WTC11 (cell line): ENCODE measurements around the gene TMEM238. TPM values are rescaled to one million over a fixed set of nuclear protein-coding genes. Genes with fewer than 3 reads are reported as not detected.

Experiments used
- ATAC-seq: fragments of 200-7000 bp; cut with Tn5 transposase; 2 replicates; pipeline ENCODE4 v1.10.0; 2021; ENCODE audit warnings: mild to moderate bottlenecking, moderate library complexity
- CTCF ChIA-PET: fragments of 300-600 bp; sonication (Branson Sonifier 250); formaldehyde crosslinking; loops from one replicate; lab custom pipeline; 2021; ENCODE audit warnings: antibody characterized with exemption; lab: Charles Lee
- POLR2A ChIA-PET: fragments of 350-600 bp; sonication (Branson Sonifier 250); formaldehyde crosslinking; loops from one replicate; lab custom pipeline; 2021; ENCODE audit warnings: antibody characterized with exemption; lab: Charles Lee
- DNase-seq: peaks from one replicate; pipeline ENCODE4 v3.0.0; 2021; ENCODE audit warnings: low spot score
- H3K27ac Mint-ChIP-seq: 2 replicates; pipeline ENCODE4 v1.8.0; 2021; ENCODE audit warnings: mixed read lengths
- H3K27me3 Mint-ChIP-seq: 2 replicates; pipeline ENCODE4 v1.8.0; 2021; ENCODE audit warnings: low read depth, mild to moderate bottlenecking, moderate library complexity, mixed read lengths
- H3K36me3 Mint-ChIP-seq: 2 replicates; pipeline ENCODE4 v1.8.0; 2021; ENCODE audit warnings: mixed read lengths
- H3K4me1 Mint-ChIP-seq: 2 replicates; pipeline ENCODE4 v1.8.0; 2022; ENCODE audit warnings: mixed read lengths
- H3K4me3 Mint-ChIP-seq: 2 replicates; pipeline ENCODE4 v1.8.0; 2021; ENCODE audit warnings: mild to moderate bottlenecking, moderate library complexity, mixed read lengths
- H3K9me3 Mint-ChIP-seq: 2 replicates; pipeline ENCODE4 v1.8.0; 2021; ENCODE audit warnings: mixed read lengths
- ATF3 ChIP-seq: sonication (generic); formaldehyde crosslinking; conservative IDR thresholded peaks from 2 replicates; pipeline ENCODE4 v1.8.1; 2022; ENCODE audit warnings: mild to moderate bottlenecking, missing genetic modification reagents
- CDX4 ChIP-seq: fragments of 250-450 bp; sonication (Bioruptor Pico); IDR thresholded peaks from 2 replicates; pipeline ENCODE4 v1.9.0; 2021; ENCODE audit warnings: moderate library complexity, mild to moderate bottlenecking, inconsistent platforms, borderline replicate concordance
- E2F4 ChIP-seq: sonication (generic); formaldehyde crosslinking; IDR thresholded peaks from 2 replicates; pipeline ENCODE4 v1.8.1; 2022; ENCODE audit warnings: low read depth, mild to moderate bottlenecking, moderate library complexity, missing genetic modification reagents, borderline replicate concordance
- E2F5 ChIP-seq: sonication (generic); formaldehyde crosslinking; IDR thresholded peaks from 2 replicates; pipeline ENCODE4 v1.8.1; 2022; ENCODE audit warnings: mild to moderate bottlenecking, moderate library complexity, missing genetic modification reagents
- ETV6 ChIP-seq: sonication (generic); formaldehyde crosslinking; IDR thresholded peaks from 2 replicates; pipeline ENCODE4 v1.8.1; 2022; ENCODE audit warnings: mild to moderate bottlenecking, missing genetic modification reagents
- FOXK1 ChIP-seq: sonication (generic); formaldehyde crosslinking; IDR thresholded peaks from 2 replicates; pipeline ENCODE4 v1.8.0; 2022; ENCODE audit warnings: mild to moderate bottlenecking, moderate library complexity, missing genetic modification reagents
- FOXP4 ChIP-seq: sonication (generic); formaldehyde crosslinking; IDR thresholded peaks from 2 replicates; pipeline ENCODE4 v1.8.0; 2022; ENCODE audit warnings: mild to moderate bottlenecking, missing genetic modification reagents
- MAX ChIP-seq: sonication (generic); formaldehyde crosslinking; IDR thresholded peaks from 2 replicates; pipeline ENCODE4 v1.8.0; 2022; ENCODE audit warnings: mild to moderate bottlenecking, missing genetic modification reagents
- MXD4 ChIP-seq: fragments of 250-450 bp; sonication (Bioruptor Pico); IDR thresholded peaks from 2 replicates; pipeline ENCODE4 v1.8.0; 2021; ENCODE audit warnings: mild to moderate bottlenecking, moderate library complexity, borderline replicate concordance
- PRDM15 ChIP-seq: sonication (generic); formaldehyde crosslinking; IDR thresholded peaks from 2 replicates; pipeline ENCODE4 v1.8.0; 2022; ENCODE audit warnings: missing genetic modification reagents
- SP1 ChIP-seq: sonication (generic); formaldehyde crosslinking; conservative IDR thresholded peaks from 2 replicates; pipeline ENCODE4 v1.8.1; 2022; ENCODE audit warnings: missing genetic modification reagents
- ZNF121 ChIP-seq: sonication (generic); formaldehyde crosslinking; IDR thresholded peaks from 2 replicates; pipeline ENCODE4 v1.8.0; 2023; ENCODE audit warnings: missing genetic modification reagents
- ZNF317 ChIP-seq: sonication (generic); formaldehyde crosslinking; IDR thresholded peaks from 2 replicates; pipeline ENCODE4 v1.8.1; 2023; ENCODE audit warnings: low read depth, mild to moderate bottlenecking, moderate library complexity, missing genetic modification reagents, borderline replicate concordance
- ZNF396 ChIP-seq: fragments of 250-450 bp; sonication (Bioruptor Pico); IDR thresholded peaks from 2 replicates; pipeline ENCODE4 v1.8.0; 2021; ENCODE audit warnings: mild to moderate bottlenecking, moderate library complexity, borderline replicate concordance
- total RNA-seq: library from RNA; stranded (reverse); gene quantifications from 3 replicates; pipeline ENCODE4 v1.2.3, GENCODE V29; 2021

The TMEM238 gene
- total RNA-seq, 1 experiment from 2014 or later, result 8.3 TPM

GRCh38 chr19:55377356-55378131 lies 6.5 kb downstream of the TMEM238 start:
- Mint-ChIP-seq H3K27ac (no peak overlapping the region), H3K27me3 (peaks cover 59% of the 10 kb centered on the region), H3K36me3 (no peaks in the 10 kb centered on the region), H3K9me3 (no peaks in the 10 kb centered on the region), H3K4me3 (peak overlapping the region; percentile 62), H3K4me1 (peaks cover 41% of the 10 kb centered on the region)
- ATAC-seq (peak; percentile 29), DNase-seq (peak; percentile 59)
- ChIA-PET CTCF (interaction anchor here (1.5 kb wide), 1 partner anchor 38 kb away, joined by 3 read pairs; the partner anchor contains the start of gene KMT5C), POLR2A (no interaction called here)
- TF ChIP-seq E2F4, result no peak; the same call in 1 of the 2 replicates
- TF ChIP-seq CDX4, result no peak
- 0 out of 2 replicates have a peak, but pooled peaks have one; percentile 13 for TF ChIP-seq ETV6 (CRISPR knock-in tag)
- TF ChIP-seq MAX (CRISPR knock-in tag), result peak; percentile 56; the same call in 1 of the 2 replicates
- TF ChIP-seq PRDM15 (CRISPR knock-in tag), result peak; percentile 32; the same call in 1 of the 2 replicates
- no peak for TF ChIP-seq MXD4 (CRISPR knock-in tag)
- TF ChIP-seq ZNF317, result no peak
- 0 out of 2 replicates have a peak, but pooled peaks have one; percentile 46 for TF ChIP-seq FOXP4 (CRISPR knock-in tag)
- no peak for TF ChIP-seq ZNF396 (CRISPR knock-in tag)
- no peak for TF ChIP-seq ATF3 (CRISPR knock-in tag)
- TF ChIP-seq SP1 (CRISPR knock-in tag), result 0 out of 2 replicates have a peak, but pooled peaks have one; percentile 15
- TF ChIP-seq ZNF121 (CRISPR knock-in tag), result peak; percentile 7; the same call in 1 of the 2 replicates
- TF ChIP-seq FOXK1 (CRISPR knock-in tag), result no peak

- H3K27ac Mint-ChIP-seq, result no peak within 1 kb of the TSS
- CTCF ChIA-PET, result interaction anchor here (0.7 to 1.4 kb wide), 6 partner anchors 8 to 127 kb away, joined by 3 to 5 read pairs (median 3); partner anchors contain the start of gene TMEM238
- TF ChIP-seq ZNF121 (CRISPR knock-in tag), result peak; percentile 94
- no peak for TF ChIP-seq E2F5 (CRISPR knock-in tag)
- TF ChIP-seq, all 79 proteins: peak for 1
- Mint-ChIP-seq H3K27me3 (peaks cover 59% of the 10 kb centered on the region), H3K36me3 (no peaks in the 10 kb centered on the region), H3K4me1 (peaks cover 47% of the 10 kb centered on the region), H3K4me3 (peak within 1 kb of the TSS; percentile 62), H3K9me3 (no peaks in the 10 kb centered on the region)
- POLR2A ChIA-PET, result interaction anchor here (0.7 kb wide), 1 partner anchor 20 kb away, joined by 5 read pairs; no protein-coding TSS in a partner anchor
- ATAC-seq (peak; percentile 40), DNase-seq (peak; percentile 51)
Observed at GRCh38 chr19:55376241-55376933, 7.7 kb downstream of the TMEM238 start, which contains the start of gene TMEM190. TMEM190 (plus strand) TSS chr19:55376826; CDS start chr19:55376854, 28 bp downstream.
